Right lobe of liver (tissue), 4 donors: ENCODE data around the gene MTHFD1L.

Experiments used
- CTCF ChIP-seq, 4 donors: fragments of 200-600 bp in 3 of 4; fragments of 450-650 bp in 1 of 4; IDR thresholded peaks; one replicate each; pipeline versions ENCODE4 v1.5.1 to v1.8.0; 2016 to 2022; ENCODE audit warnings: antibody characterized with exemption in 4 of 4, mild to moderate bottlenecking in 2 of 4
- POLR2A ChIP-seq: fragments of 450-650 bp; IDR thresholded peaks from one replicate; pipeline ENCODE4 v1.6.1; 2017; ENCODE audit warnings: antibody characterized with exemption, mild to moderate bottlenecking
- donor health status: DM: no; HTN: no; CAD: no.
- donor health status: DM: no; HTN: no; CAD: no.
- donor health status: DM: no; HTN: yes; CAD: no.

- no peak for TF ChIP-seq CTCF (IDR thresholded peaks at IDR 0.05)
- TF ChIP-seq POLR2A, result no peak
Measured at GRCh38 chr6:151109361-151109760, 243.9 kb downstream of the MTHFD1L start.
